ENCODE results near the gene ALDH9A1. TPM values are rescaled to one million over a fixed set of nuclear protein-coding genes. Genes with fewer than 3 reads are reported as not detected.

Gene ALDH9A1
- total and polyA plus RNA-seq, 4 experiments from 2014 or later, result 45.2 to 106 (median 70.9) TPM

DNA sequence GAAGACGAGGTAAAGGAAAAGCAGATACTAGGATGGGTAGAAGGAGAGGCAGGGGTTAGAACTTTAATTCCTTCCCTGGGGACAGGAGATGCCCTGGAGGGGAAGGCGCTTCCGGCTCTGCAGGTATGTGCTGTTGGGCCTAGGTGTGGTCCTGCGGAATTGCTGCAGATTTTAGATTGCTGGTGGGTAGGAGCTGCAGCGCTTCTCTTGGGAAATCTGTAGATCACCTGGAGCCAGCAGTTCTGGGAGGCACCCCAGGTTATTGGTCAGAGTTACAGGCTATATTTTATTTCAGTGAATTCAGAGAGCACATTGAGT lies 66.3 kb downstream of the ALDH9A1 start:
- Histone ChIP-seq H3K4me1 (ENCODE audit: insufficient read depth, low read length) (peaks cover 35% of the 10 kb centered on the region), H3K27ac (ENCODE audit: low read depth, low read length) (peak overlapping the region; percentile 69), H3K9me3 (ENCODE audit: control insufficient read depth in 1 of 2, low read length in 2 of 2) (no peaks in the 10 kb centered on the region), H3K27me3 (ENCODE audit: insufficient read depth, low read length) (no peaks in the 10 kb centered on the region), H3K36me3 (ENCODE audit: insufficient read depth, low read length) (no peaks in the 10 kb centered on the region), H3K4me3 (ENCODE audit: low read length in 2 of 2) (peak overlapping the region; percentile 86 to 97)
- ChIA-PET POLR2A (ENCODE audit: partially characterized antibody) (interaction anchor here (1.7 to 3.0 kb wide), 5 partner anchors 16 to 239 kb away, joined by 4 to 30 read pairs (median 7); partner anchors contain the start of genes ALDH9A1 and TMCO1), CTCF (ENCODE audit: partially characterized antibody) (interaction anchor here (0.8 to 1.5 kb wide), 2 partner anchors 30 to 31 kb away, joined by 3 read pairs; no protein-coding TSS in a partner anchor)
- intact Hi-C loops (cut with micrococcal nuclease), result loop anchor here (10.0 kb wide), 1 partner anchor 193 kb away; the partner anchor contains the start of gene UCK2
- DNase-seq, result no peak
- Mint-ChIP-seq H3K27ac (no peak overlapping the region), H3K4me3 (no peak overlapping the region), H3K36me3 (peaks cover 5 to 9% of the 10 kb centered on the region in 2 donors), H3K9me3 (no peaks in the 10 kb centered on the region), H3K4me1 (peaks cover 15 to 24% (median 22%) of the 10 kb centered on the region in 4 donors), H3K27me3 (no peaks in the 10 kb centered on the region)

- H3K4me1 Mint-ChIP-seq, result peaks cover 15 to 24% (median 20%) of the 10 kb centered on the region in 4 donors
- H3K27me3 Mint-ChIP-seq, result no peaks in the 10 kb centered on the region
- H3K4me1 ChIP-seq (ENCODE audit: insufficient read depth, low read length), result peaks cover 35% of the 10 kb centered on the region
- no peaks in the 10 kb centered on the region for H3K36me3 ChIP-seq (ENCODE audit: insufficient read depth, low read length)
- no peaks in the 10 kb centered on the region for H3K27me3 ChIP-seq (ENCODE audit: insufficient read depth, low read length)
- no peaks in the 10 kb centered on the region for H3K9me3 Mint-ChIP-seq
- H3K9me3 ChIP-seq (ENCODE audit: control insufficient read depth in 1 of 2, low read length in 2 of 2), result no peaks in the 10 kb centered on the region
- intact Hi-C loops (cut with micrococcal nuclease), result loop anchor here (1.0 to 10.0 kb wide), 5 partner anchors 33 to 238 kb away; partner anchors contain the start of genes ALDH9A1, TMCO1 and UCK2
- POLR2A ChIA-PET (ENCODE audit: partially characterized antibody), result interaction anchor here (1.5 to 3.0 kb wide), 8 partner anchors 14 to 240 kb away, joined by 3 to 30 read pairs (median 7); partner anchors contain the start of genes ALDH9A1 and TMCO1
- H3K4me3 ChIP-seq (ENCODE audit: low read length in 2 of 2), result peak overlapping the region; percentile 86 to 97
- peak overlapping the region; percentile 69 for H3K27ac ChIP-seq (ENCODE audit: low read depth, low read length)
- DNase-seq, result peak; percentile 10 to 58 (median 17)
- no peak overlapping the region for H3K27ac Mint-ChIP-seq
- CTCF ChIA-PET (ENCODE audit: partially characterized antibody), result interaction anchor here (0.9 to 1.5 kb wide), 3 partner anchors 29 to 264 kb away, joined by 3 read pairs; no protein-coding TSS in a partner anchor
- peaks cover 0 to 5% of the 10 kb centered on the region in 2 donors for H3K36me3 Mint-ChIP-seq
- no peak overlapping the region for H3K4me3 Mint-ChIP-seq
Measured at GRCh38 chr1:165631342-165632151, 66.8 kb downstream of the ALDH9A1 start.

DNA sequence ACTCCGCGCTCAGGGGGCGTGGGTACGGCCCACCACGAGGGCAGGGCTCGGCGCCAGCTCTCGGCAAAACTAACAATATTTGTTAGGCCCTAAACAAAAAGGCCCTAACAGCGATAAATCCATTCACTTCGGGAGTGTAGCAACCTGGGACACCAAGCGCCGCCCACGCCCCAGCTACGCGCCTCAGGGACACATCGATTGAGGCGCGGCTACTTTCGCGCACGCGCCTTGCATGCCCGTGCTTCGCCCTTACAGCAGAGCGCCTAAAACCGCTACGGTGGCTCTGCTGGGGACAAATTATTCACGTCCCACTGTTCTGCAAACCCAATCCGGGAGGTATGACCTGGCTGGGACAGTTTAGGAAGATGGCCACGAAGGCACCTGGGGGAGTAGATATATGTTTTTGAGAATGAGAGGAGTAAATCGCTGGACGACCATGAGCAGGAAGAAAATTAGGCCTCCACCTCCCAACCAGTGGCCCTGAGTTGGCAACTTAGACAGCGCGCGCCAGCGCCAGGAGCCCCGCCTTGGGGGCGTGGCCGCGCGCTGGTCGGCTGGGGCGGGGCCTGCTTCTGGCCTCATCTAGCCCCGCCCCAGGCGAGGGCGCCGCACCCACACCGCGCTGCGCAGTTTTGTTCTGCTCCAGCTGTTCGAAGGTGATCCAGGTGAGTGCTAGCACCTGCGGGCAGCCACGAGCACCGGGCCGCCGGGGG lies 67.6 kb downstream of the ALDH9A1 start, which contains the start of gene MGST3:
TSS of gene MGST3 (plus strand) at position 606 of the 713 bp plus-strand sequence. CDS start 18,614 bp downstream, outside the sequence.
- peaks cover 35% of the 10 kb centered on the region for H3K4me1 ChIP-seq (ENCODE audit: insufficient read depth, low read length)
- Mint-ChIP-seq H3K36me3 (peaks cover 0 to 4% of the 10 kb centered on the region in 2 donors), H3K4me1 (peaks cover 15 to 22% (median 18%) of the 10 kb centered on the region in 4 donors), H3K9me3 (no peaks in the 10 kb centered on the region), H3K27ac (peak within 1 kb of the TSS in 1 of 7 donors; percentile 85), H3K4me3 (no peak within 1 kb of the TSS), H3K27me3 (no peaks in the 10 kb centered on the region)
- no peaks in the 10 kb centered on the region for H3K9me3 ChIP-seq (ENCODE audit: control insufficient read depth in 1 of 2, low read length in 2 of 2)
- peak within 1 kb of the TSS; percentile 69 for H3K27ac ChIP-seq (ENCODE audit: low read depth, low read length)
- ChIA-PET CTCF (ENCODE audit: partially characterized antibody) (interaction anchor here (0.8 to 1.1 kb wide), 3 partner anchors 67 to 263 kb away, joined by 3 read pairs; partner anchors contain the start of gene TMCO1), POLR2A (ENCODE audit: partially characterized antibody) (interaction anchor here (0.7 to 3.0 kb wide), 10 partner anchors 15 to 241 kb away, joined by 3 to 30 read pairs (median 6); partner anchors contain the start of genes ALDH9A1 and TMCO1)
- intact Hi-C loops (cut with micrococcal nuclease), result loop anchor here (1.0 to 10.0 kb wide), 5 partner anchors 32 to 237 kb away; partner anchors contain the start of genes ALDH9A1, TMCO1 and UCK2
- peak; percentile 93 to 97 (median 94) for DNase-seq
- no peaks in the 10 kb centered on the region for H3K27me3 ChIP-seq (ENCODE audit: insufficient read depth, low read length)
- H3K4me3 ChIP-seq (ENCODE audit: low read length in 2 of 2), result peak within 1 kb of the TSS; percentile 86 to 97
- no peaks in the 10 kb centered on the region for H3K36me3 ChIP-seq (ENCODE audit: insufficient read depth, low read length)

GRCh38 chr1:165629848-165630628 lies 68.3 kb downstream of the ALDH9A1 start:
- H3K27ac Mint-ChIP-seq, result peak overlapping the region in 1 of 7 donors; percentile 85
- H3K9me3 Mint-ChIP-seq, result no peaks in the 10 kb centered on the region
- Histone ChIP-seq H3K4me1 (ENCODE audit: insufficient read depth, low read length) (peaks cover 35% of the 10 kb centered on the region), H3K4me3 (ENCODE audit: low read length in 2 of 2) (peak overlapping the region; percentile 86 to 97), H3K36me3 (ENCODE audit: insufficient read depth, low read length) (no peaks in the 10 kb centered on the region), H3K27me3 (ENCODE audit: insufficient read depth, low read length) (no peaks in the 10 kb centered on the region), H3K27ac (ENCODE audit: low read depth, low read length) (peak overlapping the region; percentile 69), H3K9me3 (ENCODE audit: control insufficient read depth in 1 of 2, low read length in 2 of 2) (no peaks in the 10 kb centered on the region)
- DNase-seq, result no peak
- no peaks in the 10 kb centered on the region for H3K27me3 Mint-ChIP-seq
- peaks cover 0 to 4% of the 10 kb centered on the region in 2 donors for H3K36me3 Mint-ChIP-seq
- no peak overlapping the region for H3K4me3 Mint-ChIP-seq
- H3K4me1 Mint-ChIP-seq, result peaks cover 15 to 20% (median 16%) of the 10 kb centered on the region in 4 donors
- POLR2A ChIA-PET (ENCODE audit: partially characterized antibody), result interaction anchor here (0.6 to 3.0 kb wide), 11 partner anchors 15 to 1038 kb away, joined by 3 to 30 read pairs (median 4); partner anchors contain the start of genes ALDH9A1 and TMCO1
- CTCF ChIA-PET (ENCODE audit: partially characterized antibody), result interaction anchor here (0.8 to 1.1 kb wide), 3 partner anchors 68 to 236 kb away, joined by 3 read pairs; partner anchors contain the start of gene TMCO1
- intact Hi-C loops (cut with micrococcal nuclease), result loop anchor here (10.0 kb wide), 1 partner anchor 195 kb away; the partner anchor contains the start of gene UCK2

DNA sequence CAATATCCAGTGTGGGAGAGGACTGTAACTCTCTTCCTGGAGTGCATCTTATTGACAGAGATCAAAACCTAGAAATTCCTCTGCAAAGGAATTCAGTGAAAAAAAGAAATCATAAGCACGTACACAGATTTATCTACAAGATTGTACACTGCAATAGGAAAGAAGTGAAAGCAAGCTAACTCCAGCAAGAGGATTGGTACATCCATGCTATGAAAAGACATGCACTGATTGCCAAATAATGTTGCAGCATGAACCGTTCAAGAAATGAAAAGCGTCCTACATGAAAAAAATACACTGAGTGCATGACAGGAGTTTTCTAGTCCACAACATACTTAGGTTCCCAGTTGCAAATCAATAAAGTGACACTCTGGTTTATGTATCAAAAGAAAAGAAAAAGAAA lies 69.2 kb downstream of the ALDH9A1 start:
- Mint-ChIP-seq H3K4me3 (peak overlapping the region in 4 of 8 donors; percentile 2 to 49 (median 14)), H3K4me1 (peaks cover 12 to 15% (median 12%) of the 10 kb centered on the region in 4 donors), H3K27ac (peak overlapping the region in 3 of 7 donors; percentile 16 to 57 (median 19)), H3K27me3 (no peaks in the 10 kb centered on the region), H3K36me3 (peaks cover 0 to 3% of the 10 kb centered on the region in 2 donors), H3K9me3 (no peaks in the 10 kb centered on the region)
- intact Hi-C loops (cut with micrococcal nuclease), result no loop called here
- Histone ChIP-seq H3K27me3 (ENCODE audit: insufficient read depth, low read length) (no peaks in the 10 kb centered on the region), H3K4me3 (ENCODE audit: low read length in 2 of 2) (no peak overlapping the region), H3K36me3 (ENCODE audit: insufficient read depth, low read length) (no peaks in the 10 kb centered on the region), H3K4me1 (ENCODE audit: insufficient read depth, low read length) (peaks cover 34% of the 10 kb centered on the region), H3K27ac (ENCODE audit: low read depth, low read length) (no peak overlapping the region), H3K9me3 (ENCODE audit: control insufficient read depth in 1 of 2, low read length in 2 of 2) (no peaks in the 10 kb centered on the region)
- POLR2A ChIA-PET (ENCODE audit: partially characterized antibody), result no interaction called here
- DNase-seq, result no peak
- CTCF ChIA-PET (ENCODE audit: partially characterized antibody), result no interaction called here

- H3K27ac ChIP-seq (ENCODE audit: low read depth, low read length), result no peak overlapping the region
- no peak overlapping the region for H3K4me3 ChIP-seq (ENCODE audit: low read length in 2 of 2)
- H3K36me3 ChIP-seq (ENCODE audit: insufficient read depth, low read length), result no peaks in the 10 kb centered on the region
- no peak for DNase-seq
- ChIA-PET POLR2A (ENCODE audit: partially characterized antibody) (no interaction called here), CTCF (ENCODE audit: partially characterized antibody) (no interaction called here)
- H3K4me1 ChIP-seq (ENCODE audit: insufficient read depth, low read length), result peaks cover 26% of the 10 kb centered on the region
- intact Hi-C loops (cut with micrococcal nuclease), result no loop called here
- Mint-ChIP-seq H3K27ac (peak overlapping the region in 2 of 7 donors; percentile 25 to 57), H3K36me3 (no peaks in the 10 kb centered on the region), H3K27me3 (no peaks in the 10 kb centered on the region), H3K9me3 (no peaks in the 10 kb centered on the region), H3K4me1 (peaks cover 5 to 9% (median 7%) of the 10 kb centered on the region in 4 donors), H3K4me3 (peak overlapping the region in 3 of 8 donors; percentile 15 to 73 (median 17))
- no peaks in the 10 kb centered on the region for H3K27me3 ChIP-seq (ENCODE audit: insufficient read depth, low read length)
- H3K9me3 ChIP-seq (ENCODE audit: control insufficient read depth in 1 of 2, low read length in 2 of 2), result no peaks in the 10 kb centered on the region
Measured at GRCh38 chr1:165628147-165628822, 70.1 kb downstream of the ALDH9A1 start.

All from CD4-positive, alpha-beta memory T cell (primary cell).